HS-27A (cell line): ENCODE results near the gene GUK1.
"Not testable (repeated sequence)": the region's sequence is repeated elsewhere in the genome, so short reads cannot be mapped to it uniquely, and the experiment has no call there.

ENCODE experiments used
- DNase-seq: peaks from one replicate; pipeline ENCODE4 v3.0.0-alpha.2; 2012; ENCODE audit warnings: low read depth, missing footprints

The GUK1 gene

GRCh38 chr1:228163007-228163753, 23.1 kb downstream of the GUK1 start:
- no peak for DNase-seq

- DNase-seq, result no peak
Measured at GRCh38 chr1:228163776-228164519, 23.9 kb downstream of the GUK1 start.

- DNase-seq, result no peak
Measured at GRCh38 chr1:228164561-228165371, 24.7 kb downstream of the GUK1 start.

- peak; percentile 88 for DNase-seq
Measured at GRCh38 chr1:228165372-228166169, 25.5 kb downstream of the GUK1 start, which contains the start of gene IBA57. Gene IBA57, plus strand, starts transcription at chr1:228165804. Its CDS starts 13 bp downstream, at chr1:228165817.

GRCh38 chr1:228166170-228166936, 26.3 kb downstream of the GUK1 start:
- DNase-seq, result peak; percentile 8

- no peak for DNase-seq
Measured at GRCh38 chr1:228168563-228169270, 28.6 kb downstream of the GUK1 start.

GRCh38 chr1:228169345-228169744, 29.3 kb downstream of the GUK1 start:
- no peak for DNase-seq

- no peak for DNase-seq
Measured at GRCh38 chr1:228170666-228171065, 30.6 kb downstream of the GUK1 start.

- DNase-seq, result no peak
Measured at GRCh38 chr1:228171221-228171891, 31.3 kb downstream of the GUK1 start.

- no peak for DNase-seq
Measured at GRCh38 chr1:228172591-228173527, 32.8 kb downstream of the GUK1 start.

- DNase-seq, result not testable (repeated sequence)
Measured at GRCh38 chr1:228173528-228174481, 33.7 kb downstream of the GUK1 start.

- DNase-seq, result no peak
Measured at GRCh38 chr1:228174482-228175315, 34.6 kb downstream of the GUK1 start.

- DNase-seq, result no peak
Measured at GRCh38 chr1:228175316-228176023, 35.4 kb downstream of the GUK1 start.

- DNase-seq, result no peak
Measured at GRCh38 chr1:228176024-228176395, 35.9 kb downstream of the GUK1 start.

GRCh38 chr1:228176461-228177182, 36.5 kb downstream of the GUK1 start:
- no peak for DNase-seq
